NB4 (cell line): ENCODE results near the gene ARSI.

Experiments
- DNase-seq: peaks from one replicate; pipeline ENCODE4 v3.0.0; 2010; ENCODE audit warnings: low read depth
- H3K4me3 ChIP-seq: one replicate; pipeline ENCODE4 v1.5.1; 2011; ENCODE audit warnings: mild to moderate bottlenecking, low read depth, low read length, moderate library complexity
- MYC ChIP-seq: IDR thresholded peaks from 2 replicates; pipeline ENCODE4 v1.6.1; 2011; ENCODE audit warnings: low read depth, low read length
- POLR2A ChIP-seq: IDR thresholded peaks from 2 replicates; pipeline ENCODE4 v1.6.1; 2011; ENCODE audit warnings: mild to moderate bottlenecking; ENCODE audit not compliant: insufficient read length; ENCODE audit errors: extremely low read depth
- TF ChIP-seq, protein P1 (sequence below): IDR thresholded peaks from one replicate; pipeline ENCODE4 v1.5.1; 2012; ENCODE audit warnings: low read depth, low read length
- TF ChIP-seq, protein P2 (sequence below): IDR thresholded peaks from 2 replicates; pipeline ENCODE4 v1.6.1; 2011; ENCODE audit warnings: low read depth, low read length

Gene ARSI

GRCh38 chr5:150346592-150346991 is 43.9 kb upstream of the ARSI start:
- TF ChIP-seq, protein P1, sequence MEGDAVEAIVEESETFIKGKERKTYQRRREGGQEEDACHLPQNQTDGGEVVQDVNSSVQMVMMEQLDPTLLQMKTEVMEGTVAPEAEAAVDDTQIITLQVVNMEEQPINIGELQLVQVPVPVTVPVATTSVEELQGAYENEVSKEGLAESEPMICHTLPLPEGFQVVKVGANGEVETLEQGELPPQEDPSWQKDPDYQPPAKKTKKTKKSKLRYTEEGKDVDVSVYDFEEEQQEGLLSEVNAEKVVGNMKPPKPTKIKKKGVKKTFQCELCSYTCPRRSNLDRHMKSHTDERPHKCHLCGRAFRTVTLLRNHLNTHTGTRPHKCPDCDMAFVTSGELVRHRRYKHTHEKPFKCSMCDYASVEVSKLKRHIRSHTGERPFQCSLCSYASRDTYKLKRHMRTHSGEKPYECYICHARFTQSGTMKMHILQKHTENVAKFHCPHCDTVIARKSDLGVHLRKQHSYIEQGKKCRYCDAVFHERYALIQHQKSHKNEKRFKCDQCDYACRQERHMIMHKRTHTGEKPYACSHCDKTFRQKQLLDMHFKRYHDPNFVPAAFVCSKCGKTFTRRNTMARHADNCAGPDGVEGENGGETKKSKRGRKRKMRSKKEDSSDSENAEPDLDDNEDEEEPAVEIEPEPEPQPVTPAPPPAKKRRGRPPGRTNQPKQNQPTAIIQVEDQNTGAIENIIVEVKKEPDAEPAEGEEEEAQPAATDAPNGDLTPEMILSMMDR, result no peak
- TF ChIP-seq POLR2A (no peak), MYC (no peak)
- TF ChIP-seq, protein P2, sequence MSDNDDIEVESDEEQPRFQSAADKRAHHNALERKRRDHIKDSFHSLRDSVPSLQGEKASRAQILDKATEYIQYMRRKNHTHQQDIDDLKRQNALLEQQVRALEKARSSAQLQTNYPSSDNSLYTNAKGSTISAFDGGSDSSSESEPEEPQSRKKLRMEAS, result no peak
- no peak for DNase-seq
- H3K4me3 ChIP-seq, result no peak overlapping the region

DNA sequence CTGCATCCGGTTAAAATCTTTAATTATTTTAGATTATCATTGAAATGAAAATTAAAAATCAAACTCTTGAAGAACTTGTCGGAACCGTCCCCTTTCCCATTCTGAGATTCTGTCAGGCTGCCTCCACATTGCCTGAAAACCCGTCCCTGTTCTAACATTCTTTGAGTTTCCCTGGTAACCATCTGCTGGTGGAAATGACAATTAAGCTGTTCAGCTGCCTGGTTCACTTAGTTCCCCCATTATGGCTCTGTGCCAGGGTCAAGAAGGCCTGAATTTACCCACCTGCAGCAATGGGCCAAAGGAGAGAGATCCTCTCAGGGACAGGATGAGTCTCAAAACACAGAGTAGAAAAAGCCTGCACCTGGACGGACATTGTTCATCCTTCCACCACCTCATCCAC is 43.0 kb upstream of the ARSI start:
- no peak for DNase-seq
- TF ChIP-seq POLR2A, result no peak
- TF ChIP-seq, protein P1, result no peak
- TF ChIP-seq, protein P2, result no peak
- TF ChIP-seq MYC, result no peak
- no peak overlapping the region for H3K4me3 ChIP-seq

- no peak overlapping the region for H3K4me3 ChIP-seq
- no peak for TF ChIP-seq MYC
- no peak for DNase-seq
These were observed 41.4 kb upstream of the ARSI start for GRCh38 chr5:150343994-150344631.

DNA sequence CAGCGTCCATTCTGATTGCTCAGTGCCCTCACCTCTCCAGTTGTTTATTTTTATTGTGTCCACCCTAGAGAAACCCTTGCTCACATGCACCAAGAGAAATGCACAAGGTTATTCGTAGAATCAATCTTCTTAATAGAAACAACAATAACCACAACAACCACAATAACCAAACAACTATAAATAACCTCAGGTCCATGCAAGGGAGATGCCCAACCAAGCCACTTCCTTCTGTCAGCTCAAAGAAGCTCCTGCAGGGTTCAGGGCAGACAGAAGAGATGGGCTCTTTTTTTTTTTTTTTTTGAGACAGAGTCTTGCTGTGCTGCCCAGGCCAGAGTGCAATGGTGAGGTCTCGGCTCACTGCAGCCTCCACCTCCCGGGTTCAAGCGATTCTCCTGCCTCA is 39.9 kb upstream of the ARSI start:
- H3K4me3 ChIP-seq, result no peak overlapping the region
- DNase-seq, result peak; percentile 20
- no peak for TF ChIP-seq MYC
- no peak for TF ChIP-seq POLR2A
- TF ChIP-seq, protein P2, result no peak
- TF ChIP-seq, protein P1, result no peak

DNA sequence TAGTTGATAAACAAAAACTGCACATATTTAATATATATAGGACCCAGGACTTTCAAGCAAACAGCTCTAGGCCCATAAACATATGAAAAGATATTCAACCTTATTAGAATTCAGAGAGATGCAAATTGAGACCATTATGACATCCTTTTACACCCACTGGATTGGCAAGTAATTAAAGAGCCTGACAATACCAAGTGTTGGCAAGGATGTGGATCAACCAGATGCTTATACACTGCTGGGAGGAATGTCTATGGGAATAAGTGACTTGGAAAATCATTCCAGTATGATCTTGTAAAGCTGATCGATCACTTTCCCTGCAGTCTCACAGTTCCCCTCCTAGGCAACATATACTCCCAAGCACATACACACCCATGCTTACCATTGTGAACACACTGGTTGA is 39.3 kb upstream of the ARSI start:
- no peak for DNase-seq
- H3K4me3 ChIP-seq, result no peak overlapping the region
- TF ChIP-seq POLR2A (no peak), MYC (no peak)
- TF ChIP-seq, protein P2, result no peak
- TF ChIP-seq, protein P1, result no peak

DNA sequence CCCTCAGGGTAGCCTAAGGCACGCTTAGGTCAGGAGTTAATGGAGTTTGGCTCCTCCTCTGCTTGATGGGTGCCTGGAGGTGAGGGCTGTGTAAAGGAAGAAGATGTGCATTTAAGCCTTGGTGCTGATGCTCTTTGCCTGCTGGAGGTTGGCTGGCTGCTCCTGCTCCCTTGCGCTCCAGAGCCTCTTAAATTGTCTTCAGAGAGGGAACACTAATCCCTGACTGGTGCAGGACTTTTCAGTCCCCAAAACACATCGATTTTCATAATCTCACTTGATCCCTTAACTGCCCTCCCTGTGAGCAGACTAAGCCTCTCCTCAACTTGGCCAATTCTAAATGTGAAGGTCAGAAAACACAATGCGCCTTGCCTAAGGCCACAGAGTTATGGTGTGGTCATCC is 38.6 kb upstream of the ARSI start:
- DNase-seq, result no peak
- TF ChIP-seq, protein P2, result no peak
- TF ChIP-seq MYC (no peak), POLR2A (no peak)
- TF ChIP-seq, protein P1, result no peak
- H3K4me3 ChIP-seq, result no peak overlapping the region
